Measurements from ENCODE around the gene AKR7A3.

AKR7A3 gene

DNA sequence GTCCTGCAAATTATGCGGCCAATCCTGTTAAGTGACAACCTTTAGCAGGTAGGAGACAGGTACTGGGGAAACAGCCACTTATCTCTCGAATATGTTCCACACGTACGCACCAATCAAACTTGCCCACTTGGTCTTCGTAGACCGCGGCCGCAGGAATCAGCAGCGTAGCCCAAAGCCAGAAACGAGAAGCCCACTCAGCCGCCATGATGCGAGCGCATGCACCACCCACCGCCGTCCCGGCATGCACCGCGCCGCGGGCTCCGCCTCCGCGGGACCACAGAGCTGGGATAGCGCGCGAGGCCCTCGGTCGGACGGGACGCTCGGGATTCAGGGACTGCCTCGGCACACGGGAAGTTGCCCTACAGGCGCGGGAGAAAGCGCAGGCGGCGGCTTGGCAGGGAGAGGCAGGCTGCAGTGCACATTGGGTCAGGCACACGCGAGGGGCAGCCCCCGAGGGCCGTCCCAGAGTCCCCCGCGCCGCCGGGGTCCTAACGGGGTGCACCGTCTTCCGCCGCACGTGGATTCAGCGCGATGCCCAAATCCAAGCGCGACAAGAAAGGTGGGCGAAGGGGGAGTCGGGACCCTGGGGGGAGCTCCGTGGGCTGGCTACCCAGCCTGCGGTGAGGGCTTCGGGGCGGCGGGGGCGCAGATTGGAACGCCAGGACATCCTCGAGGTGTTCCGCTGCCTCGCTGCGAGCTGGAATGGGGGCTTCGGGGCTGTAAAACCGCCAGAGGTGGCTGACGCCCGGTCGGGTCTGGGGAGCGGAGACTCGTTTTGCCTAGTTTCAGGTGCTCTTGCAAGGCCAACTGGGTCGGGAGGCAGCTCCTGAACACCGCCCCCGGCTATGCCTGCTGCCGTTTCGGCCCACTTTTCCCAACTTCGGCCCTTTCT, 37.0 kb downstream of the AKR7A3 start, which contains the start of the genes EMC1 and MRTO4:
EMC1 (minus strand) TSS at position 220 of the 892 bp plus-strand sequence; CDS start at position 205, 15 bp downstream.
MRTO4 (plus strand) TSS at position 501 of the 892 bp plus-strand sequence; CDS start at position 532, 31 bp downstream.
- peak; percentile 86 for DNase-seq

DNA sequence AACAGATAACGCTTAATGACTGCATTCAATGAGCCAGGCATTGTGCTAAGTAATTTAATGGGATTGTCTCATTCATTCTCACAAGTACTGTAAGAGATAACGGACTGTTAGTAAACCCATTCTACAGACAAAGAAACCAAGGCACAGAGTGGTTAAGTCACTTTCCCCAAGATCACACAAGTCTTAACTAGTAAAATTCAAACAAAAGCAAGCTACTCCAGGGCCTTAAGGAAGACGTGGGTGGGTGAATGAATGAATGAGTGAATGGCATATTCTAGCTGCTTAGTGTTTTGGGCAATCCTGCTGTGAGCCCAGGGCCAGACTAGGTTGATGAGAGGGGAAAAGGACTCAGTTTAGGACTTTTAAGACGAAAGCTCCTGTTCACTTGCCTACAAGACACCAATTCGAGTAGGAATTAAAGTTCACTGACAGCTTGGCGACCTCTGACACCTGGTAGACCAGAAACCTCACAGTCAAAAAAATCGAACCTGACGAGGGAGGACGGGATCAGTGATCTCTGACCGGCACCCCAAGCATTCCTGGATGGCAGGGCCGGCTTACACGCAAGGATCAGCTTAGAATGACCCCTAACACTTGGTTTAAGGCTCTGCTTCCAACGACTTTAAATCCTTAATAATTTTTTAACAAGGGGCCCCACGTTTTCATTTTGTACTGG, 37.8 kb downstream of the AKR7A3 start:
- no peak for DNase-seq

GRCh38 chr1:19240673-19241538, 47.7 kb downstream of the AKR7A3 start:
- peak; percentile 2 for DNase-seq

- DNase-seq, result no peak
Observed at GRCh38 chr1:19239876-19240275, 48.7 kb downstream of the AKR7A3 start.

DNA sequence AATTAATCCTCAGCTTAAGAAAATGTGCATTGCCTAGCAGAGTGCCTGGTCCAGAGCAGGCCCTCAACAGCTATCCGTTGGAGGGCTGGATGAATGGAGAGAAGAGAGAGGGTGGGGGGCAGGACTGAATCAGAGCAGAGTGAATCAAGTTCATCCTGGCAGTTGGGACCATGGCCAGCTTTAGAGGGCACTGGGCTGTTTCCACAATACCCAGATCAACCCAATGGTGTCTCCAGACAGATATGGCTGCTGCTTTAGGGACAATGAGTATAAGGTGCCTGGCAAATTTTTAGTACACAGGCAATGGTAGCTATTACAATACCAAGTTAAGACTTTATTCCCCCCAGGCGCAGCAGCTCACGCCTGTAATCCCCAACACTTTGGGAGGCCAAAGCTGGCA, 54.3 kb downstream of the AKR7A3 start:
- DNase-seq, result no peak
